GM21529 (cell line): ENCODE data around the gene NOCT.
A peak's percentile ranks its signal among the peaks of the same experiment; 100 is the strongest.
"Not testable (repeated sequence)": the region's sequence is repeated elsewhere in the genome, so short reads cannot be mapped to it uniquely, and the experiment has no call there.

Experiments used
- ATAC-seq: cut with Tn5 transposase; IDR thresholded peaks from one replicate; pipeline ENCODE4 v1.9.1; 2021; ENCODE audit not compliant: unreplicated experiment

Gene NOCT

DNA sequence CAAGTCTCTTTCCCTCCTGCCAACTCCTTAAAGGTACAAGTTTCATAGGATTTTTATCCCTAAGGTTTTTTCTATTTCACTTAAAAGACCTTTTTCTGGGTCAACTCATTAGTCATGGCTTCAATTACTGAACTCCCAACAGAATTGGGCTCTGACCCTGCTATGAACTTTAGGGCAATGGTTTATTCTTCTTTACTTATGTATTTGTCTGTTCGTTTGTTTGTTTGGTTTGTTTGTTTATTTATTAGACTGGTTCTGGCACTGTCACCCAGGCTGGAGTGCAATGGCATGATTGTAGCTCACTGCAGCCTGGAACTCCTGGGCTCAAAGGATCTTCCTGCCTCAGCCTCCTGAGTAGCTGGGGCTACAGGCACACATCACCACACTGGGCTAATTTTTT is 5.9 kb upstream of the NOCT start:
- ATAC-seq = no peak

DNA sequence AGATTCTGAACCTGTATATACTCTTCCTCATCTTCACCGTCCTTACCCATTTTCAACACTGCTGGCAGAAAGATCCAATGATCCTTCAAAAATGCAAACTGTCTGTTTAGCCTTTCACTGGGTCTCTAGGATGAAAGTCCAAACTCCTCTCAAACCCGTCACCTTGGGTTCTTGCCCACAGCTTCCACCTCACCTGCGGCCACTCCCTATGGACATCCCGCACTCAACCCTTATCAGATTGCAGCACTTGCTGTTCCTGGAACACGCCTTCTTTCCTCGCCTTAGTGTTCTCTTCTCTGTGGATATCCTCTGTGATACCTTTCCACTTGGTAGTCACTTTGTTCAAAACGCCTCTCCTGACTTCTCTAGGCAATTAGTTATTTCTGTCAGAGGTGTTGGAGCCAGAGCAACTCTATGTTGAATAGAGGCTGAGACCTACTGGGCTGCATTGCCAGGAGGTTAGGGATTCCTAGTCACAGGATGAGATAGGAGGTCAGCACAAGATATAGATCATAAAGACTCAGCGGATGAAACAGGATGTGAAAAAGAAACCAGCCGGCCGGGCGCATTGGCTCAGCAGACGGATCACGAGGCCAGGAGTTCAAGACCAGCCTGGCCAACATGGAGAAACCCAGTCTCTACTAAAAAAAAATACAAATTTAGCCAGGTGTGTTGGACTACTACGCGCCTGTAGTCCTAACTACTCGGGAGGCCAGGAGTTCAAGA is 4.2 kb upstream of the NOCT start:
- ATAC-seq = no peak

DNA sequence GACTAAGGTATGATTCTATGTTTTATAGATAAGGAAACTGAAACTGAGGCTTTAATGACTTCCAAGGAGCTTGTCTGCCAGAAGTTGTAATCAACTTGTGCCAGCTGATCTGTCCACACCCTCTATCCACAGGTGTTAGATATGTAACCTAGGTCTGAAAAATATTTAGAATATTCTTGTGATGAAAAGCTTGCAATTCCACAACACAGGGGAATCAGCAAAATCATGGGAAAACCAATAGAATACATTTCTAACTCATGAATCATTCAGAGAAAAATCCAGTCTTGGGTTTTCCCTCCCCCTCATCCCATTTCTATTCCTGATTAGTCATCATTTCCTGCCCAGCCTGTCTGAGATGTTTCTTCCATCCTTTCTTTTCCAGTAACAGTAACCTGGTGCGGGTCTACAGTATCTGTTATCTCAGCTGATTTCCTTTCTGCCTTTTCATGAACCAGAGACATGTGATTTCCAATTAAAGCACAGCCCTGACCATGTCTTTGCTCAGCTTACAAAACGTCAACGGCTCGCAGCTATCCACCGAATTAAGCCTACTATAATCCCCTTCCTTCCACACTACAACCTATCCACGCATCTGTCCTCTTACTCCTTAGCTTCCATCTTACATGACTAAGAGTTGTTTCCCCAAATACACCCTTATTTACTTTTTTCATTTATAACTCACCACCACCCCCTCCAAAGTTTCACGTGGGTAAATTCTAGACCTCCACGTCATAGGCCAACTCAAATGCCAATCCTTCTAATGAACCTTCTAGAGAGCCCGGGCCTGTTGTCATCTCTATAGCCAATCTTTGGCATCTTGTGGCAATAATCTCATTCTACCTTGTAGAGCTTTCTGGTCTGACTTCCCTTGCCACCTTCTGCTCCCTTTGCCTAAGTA is 961 bp upstream of the NOCT start:
- ATAC-seq = peak; percentile 1

DNA sequence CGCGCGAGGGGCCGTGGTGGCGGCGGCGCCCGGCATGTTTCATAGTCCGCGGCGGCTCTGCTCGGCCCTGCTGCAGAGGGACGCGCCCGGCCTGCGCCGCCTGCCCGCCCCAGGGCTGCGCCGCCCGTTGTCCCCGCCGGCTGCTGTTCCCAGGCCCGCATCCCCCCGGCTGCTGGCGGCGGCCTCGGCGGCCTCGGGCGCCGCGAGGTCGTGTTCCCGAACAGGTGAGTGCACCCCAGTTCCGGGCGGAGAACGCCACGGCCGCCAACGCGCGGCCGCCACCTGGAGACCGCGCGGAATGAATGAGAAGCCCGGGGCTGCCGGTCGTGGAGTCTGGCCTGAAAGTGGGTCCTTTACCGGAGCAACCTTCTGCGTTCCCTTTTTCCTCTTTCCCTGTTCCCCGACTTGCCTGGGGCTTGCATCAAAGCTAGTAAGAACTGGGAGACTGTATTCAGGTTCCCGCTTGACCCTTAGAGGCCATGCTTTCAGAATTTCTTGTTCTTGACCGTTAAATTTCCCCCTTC is 429 bp downstream of the NOCT start:
- ATAC-seq = peak; percentile 38

DNA sequence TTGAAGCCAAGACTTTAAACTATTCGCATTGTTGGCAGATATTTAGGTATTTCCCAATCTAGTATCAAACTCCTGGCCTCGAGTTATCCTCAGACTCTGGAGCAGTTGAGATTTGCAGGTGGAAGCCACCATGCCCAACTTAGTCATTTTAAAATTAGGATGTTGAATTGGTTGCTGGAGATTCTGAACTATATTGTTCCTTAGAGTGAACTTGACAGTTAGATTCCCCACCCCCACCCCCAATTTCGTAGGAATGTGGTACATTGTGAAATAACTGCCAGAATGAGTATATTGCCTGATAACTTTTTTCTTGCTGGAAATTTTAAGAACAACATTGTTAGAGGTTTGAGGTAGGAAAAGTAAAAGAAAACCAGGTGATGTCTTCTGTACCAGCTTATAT is 2.3 kb downstream of the NOCT start:
- no peak for ATAC-seq

DNA sequence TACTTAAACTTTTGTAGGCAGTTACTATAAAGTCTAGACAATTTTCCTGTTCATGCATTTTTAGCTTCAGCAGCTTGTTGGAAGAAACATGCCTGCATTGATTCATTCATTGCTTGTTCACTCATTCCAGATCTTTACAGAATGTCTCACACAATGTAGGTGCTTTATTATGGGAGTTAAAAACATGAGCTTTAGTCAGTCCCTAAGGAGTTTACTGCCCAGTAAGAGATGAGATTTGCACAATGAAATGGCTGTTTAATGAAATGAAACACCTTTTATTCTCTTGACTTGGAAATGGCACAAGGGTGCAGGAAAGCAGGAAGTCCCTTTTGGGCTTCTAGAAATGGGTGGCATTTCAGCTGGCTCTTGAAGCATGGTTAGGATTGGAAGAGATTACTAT is 2.9 kb downstream of the NOCT start:
- ATAC-seq = no peak

DNA sequence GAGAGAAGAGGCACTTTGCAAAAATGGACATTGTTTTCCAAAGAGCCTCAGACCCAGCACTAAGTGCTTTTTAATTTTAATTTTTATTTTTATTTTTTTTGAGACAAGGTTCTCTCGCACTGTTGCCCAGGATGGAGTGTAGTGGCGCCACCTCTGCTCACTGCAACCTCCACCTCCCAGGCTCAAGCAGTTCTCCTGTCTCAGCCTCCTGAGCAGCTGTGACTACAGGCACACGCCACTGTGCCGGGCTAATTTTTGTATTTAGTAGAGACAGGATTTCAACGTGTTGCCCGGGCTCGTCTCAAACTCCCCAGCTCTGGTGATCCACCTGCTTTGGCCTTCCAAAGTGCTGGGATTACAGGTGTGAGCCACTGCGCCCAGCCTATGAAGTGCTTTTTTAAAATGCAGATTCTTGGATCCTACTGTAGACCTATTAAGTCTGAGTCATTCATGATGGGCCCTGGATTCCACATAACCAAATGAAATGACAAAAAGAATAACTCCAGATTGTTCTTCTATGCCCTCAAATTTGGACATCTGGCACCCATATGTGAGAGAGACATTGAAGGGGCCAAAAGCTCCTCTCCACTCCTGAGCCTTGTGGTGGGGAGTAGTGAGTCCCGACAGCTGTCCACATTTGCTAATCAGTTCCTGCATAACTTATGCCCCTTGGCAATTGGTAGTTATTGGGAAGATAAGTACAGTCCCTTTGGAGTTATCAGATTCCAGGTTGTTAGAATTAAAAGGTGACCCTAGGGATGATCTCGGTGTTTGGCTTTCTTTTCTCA is 3.6 kb downstream of the NOCT start:
- ATAC-seq = no peak

DNA sequence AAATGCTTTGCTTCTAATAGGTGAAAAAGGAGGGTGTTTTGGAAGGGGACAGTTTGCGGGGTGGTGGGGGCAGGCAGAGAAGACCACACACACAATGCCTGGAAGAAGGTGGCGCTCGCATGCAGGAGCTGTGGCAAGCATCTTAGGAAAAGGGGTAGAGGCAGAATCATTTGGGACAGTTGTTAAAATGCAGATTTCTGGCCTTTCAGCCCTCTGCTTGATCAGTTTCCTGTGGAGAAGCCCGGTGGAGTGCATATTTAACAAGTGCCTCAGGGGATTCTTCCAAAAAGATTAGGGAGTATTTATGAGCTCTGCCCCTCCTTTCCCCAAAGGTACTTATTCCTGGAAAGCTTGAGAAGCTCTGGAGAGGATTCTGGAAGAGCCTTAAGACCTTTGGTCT is 4.8 kb downstream of the NOCT start:
- ATAC-seq = no peak

DNA sequence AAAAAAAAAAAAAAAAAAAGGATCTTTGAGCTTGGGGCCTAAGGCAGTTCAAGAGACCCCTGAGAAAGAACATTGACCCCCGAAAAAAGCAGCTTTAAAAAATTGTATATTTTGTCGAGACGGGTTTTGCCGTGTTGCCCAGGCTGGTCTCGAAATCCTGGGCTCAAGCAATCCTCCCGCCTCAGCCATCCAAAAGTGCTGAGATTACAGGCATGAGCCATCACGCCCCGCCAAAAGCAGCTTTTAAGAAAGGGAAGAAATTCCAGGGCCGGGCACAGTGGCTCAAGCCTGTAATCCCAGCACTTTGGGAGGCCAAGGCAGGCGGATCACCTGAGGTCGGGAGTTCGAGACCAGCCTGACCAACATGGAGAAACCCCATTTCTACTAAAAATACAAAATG is 5.5 kb downstream of the NOCT start:
- not testable (repeated sequence) for ATAC-seq

DNA sequence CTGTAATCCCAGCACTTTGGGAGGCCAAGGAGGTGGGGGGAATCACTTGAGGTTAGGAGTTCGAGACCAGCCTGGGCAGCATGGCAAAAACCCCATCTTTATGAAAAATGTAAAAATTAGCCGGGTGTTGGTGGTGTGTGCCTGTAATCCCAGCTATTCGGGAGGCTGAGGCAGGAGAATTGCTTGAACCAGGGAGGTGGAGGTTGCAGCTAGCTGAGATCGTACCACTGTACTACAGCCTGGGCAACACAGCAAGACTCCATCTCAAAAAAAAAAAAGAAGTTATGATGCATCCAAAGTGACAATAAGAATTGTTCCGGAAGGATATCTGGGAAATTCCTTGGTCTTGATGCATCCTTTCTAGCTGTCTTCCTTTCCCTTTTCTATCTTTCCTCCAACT is 7.3 kb downstream of the NOCT start:
- ATAC-seq = no peak

DNA sequence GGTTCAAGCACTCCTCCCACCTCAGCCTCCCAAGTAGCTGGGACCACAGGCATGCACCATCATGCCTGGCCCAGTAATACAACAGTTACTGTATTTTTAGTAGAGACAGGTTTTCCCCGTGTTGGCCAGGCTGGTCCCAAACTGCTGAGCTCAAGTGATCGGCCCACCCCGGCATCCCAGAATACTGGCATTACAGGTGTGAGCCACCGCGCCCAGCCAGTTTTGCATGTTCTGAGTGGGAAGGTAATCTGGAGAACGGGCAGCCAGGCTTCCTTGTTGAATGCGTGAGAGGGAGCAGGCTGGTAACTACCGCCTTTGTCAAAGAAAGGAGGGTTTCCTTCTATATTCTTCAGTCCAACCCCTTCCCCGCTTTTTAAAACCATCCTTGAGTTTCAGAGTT is 9.1 kb downstream of the NOCT start:
- ATAC-seq = no peak

DNA sequence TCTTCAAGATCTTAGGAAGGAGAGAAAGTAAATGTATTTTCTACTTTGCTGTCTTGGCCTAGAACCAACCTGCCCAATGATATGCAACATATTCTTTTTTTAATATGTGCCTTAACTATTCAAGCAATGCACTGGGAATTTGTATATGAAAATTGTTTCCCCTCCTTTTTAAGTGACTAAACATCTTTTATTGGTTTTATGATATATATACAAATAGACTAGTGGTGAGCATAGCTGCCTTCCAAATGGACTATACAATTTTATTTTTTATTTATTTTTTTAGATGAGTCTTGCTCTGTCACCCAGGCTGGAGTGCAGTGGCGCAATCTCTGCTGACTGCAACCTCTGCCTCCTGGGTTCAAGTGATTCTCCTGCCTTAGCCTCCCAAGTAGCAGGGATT is 10.3 kb downstream of the NOCT start:
- no peak for ATAC-seq

DNA sequence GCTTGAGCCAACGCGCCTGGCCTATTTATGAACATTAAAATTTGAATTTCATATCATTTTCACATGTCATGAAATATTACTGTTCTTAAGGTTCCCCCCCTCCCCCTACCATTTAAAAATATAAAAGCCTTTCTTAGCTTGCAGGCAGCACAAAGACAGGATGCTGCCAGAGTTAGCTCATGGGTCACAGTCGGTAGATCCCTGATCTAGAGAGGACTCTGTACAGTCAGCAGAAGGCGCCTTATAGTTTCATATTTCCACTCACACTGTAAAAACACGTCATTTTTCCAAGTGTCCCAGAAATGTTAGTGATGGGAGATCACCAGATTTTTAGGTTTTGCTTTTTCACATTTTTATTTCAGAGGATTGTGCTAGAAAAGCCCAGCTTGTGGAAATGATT is 12.2 kb downstream of the NOCT start:
- ATAC-seq = no peak

DNA sequence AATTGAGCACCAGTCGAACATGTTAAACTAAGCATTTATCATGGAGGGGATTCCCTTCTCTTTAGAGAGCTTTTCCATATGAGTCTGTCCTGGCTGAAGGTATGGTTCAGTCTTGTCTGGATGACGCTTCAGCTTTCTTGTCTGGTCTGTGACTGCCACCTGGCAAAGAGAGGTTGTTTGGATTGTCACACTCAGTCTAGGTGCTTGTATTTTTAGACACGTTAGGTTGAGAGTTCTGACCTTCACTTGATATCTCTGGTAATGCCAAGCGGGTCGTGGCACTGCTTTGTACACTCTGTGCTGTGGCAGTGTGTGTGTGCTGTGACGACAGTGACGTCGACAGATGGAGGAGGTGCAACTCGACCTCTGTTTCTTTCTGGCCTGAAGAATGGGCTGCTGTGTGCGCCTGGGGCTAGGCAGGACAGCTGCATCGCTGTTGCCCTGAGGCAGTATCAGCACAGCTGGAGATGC is 12.6 kb downstream of the NOCT start:
- ATAC-seq = no peak

DNA sequence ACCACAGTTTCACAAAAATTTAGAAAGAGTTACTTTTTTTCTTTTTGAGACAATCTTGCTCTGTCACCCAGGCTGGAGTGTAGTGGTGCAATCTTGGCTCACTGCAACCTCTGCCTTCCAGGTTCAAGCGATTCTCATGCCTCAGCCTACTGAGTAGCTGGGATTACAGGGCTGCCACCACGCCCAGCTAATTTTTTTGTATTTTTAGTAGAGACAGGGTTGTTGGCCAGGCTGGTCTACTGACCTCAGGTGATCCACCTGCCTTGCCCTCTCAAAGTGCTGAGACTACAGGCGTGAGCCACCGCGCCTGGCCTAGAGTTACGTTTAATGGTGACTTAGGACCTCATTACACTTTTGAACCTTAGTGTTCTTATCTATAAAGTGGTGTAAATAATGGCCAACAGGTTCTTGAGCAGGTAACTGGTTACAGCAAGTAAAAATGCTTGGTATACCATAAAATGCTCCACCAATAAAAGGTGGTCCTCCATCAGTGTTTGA is 14.3 kb downstream of the NOCT start:
- ATAC-seq = not testable (repeated sequence)

DNA sequence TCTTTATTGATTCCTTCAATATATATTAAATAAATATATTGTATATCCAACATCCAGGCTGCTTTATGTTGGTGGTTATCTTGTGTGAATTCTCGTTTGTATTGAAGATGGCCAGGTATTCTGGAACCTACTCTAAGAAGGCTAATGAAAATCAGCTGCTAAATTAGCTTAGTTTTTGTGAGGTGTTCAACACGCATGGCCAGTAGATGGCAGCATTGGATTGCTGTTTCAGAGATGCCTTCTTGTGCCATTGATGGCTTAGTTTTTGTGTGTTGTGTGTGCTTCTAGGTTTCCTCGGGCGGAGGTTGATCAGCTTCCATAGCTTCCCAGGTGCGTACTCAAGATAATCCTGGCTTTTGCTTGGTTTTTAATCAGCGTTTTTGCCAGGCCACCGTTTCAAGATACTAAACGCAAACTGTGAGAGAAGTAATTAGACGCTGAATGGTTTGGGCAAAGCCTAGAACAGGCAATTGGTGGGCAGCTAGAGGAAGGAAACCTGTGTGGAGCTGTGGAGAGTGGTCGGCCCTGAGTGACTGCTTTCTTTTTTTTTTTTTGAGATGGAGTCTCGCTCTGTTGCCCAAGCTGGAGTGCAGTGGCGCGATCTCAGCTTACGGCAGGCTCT is 15.1 kb downstream of the NOCT start:
- peak; percentile 82 for ATAC-seq

DNA sequence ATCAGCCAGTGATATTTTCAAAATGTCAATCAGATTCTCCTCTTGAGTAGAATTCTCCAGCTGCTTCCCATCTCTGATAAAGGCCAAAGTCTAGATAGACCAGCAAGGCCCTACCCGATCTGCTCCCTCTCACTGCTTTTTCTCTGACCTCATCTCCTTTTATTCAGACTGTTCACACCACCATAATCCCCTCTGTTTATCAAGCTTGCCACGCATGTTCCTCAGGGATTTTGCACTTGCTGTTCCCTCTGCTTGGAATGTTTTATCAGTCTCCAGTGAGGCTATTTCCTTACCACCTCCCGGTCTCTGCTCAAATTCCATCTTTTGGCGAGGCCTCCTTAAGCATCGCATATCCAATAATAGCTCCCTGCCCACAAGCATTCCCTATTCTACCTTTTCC is 20.1 kb downstream of the NOCT start:
- no peak for ATAC-seq

DNA sequence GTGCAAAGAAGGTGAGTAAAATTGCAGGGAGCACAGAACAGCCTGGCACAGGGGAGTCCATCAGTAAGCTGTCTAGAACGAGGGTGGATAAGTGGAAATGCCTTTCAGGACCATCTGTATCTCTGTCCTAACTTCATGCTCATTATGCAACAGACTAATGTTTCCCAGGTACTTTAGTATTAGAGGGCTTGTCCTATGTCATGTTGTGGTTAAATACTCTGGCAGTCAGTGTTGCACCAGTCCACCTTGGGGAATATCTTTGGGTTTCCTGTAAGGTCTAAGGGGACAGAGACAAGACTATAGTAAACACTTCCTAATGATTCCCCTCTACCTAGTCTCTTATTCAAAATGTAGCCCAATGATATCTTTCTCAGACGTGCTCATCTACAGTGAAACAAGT is 21.3 kb downstream of the NOCT start:
- no peak for ATAC-seq

DNA sequence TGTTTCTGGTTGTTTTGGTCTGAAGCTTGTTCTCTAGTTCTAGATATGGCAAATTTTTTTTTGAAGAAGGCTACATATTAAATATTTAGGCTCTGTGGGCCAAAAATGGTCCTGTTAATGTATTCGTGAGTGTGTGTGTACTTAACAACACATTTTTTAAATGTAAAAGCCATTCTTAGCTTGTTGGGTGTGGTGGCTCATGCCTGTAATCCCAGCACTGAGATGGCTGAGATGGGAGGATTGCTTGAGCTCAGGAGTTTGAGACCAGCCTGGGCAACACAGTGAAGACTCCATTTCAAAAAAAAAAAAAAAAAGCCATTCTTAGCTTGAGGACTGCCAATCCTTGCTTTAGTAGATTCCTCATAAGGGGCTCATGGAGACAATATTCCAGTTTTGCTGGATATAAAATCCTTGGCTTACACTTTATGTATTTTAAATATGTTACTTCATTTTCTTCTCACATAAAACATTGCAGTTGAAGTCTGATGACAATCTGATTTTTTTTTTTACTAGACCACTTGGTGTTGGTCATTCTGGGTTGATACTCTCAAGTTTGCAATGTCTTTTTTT is 23.4 kb downstream of the NOCT start:
- ATAC-seq = no peak

DNA sequence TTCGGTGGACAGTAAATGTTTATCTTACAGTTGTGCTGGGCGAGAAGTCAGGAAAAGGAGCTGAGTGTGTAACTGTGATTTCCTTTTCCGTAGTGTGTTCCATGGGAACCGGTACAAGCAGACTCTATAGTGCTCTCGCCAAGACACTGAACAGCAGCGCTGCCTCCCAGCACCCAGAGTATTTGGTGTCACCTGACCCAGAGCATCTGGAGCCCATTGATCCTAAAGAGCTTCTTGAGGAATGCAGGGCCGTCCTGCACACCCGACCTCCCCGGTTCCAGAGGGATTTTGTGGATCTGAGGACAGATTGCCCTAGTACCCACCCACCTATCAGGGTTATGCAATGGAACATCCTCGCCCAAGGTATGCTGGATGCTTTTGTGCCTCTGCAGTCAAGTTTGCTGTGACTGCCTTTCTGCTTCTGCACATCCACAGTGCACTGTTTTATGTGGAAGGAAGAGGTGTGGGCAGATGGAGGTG is 27.4 kb downstream of the NOCT start:
- ATAC-seq = no peak
